Measurements from ENCODE around the gene SPG21.
A peak's percentile ranks its signal among the peaks of the same experiment; 100 is the strongest.
"Not testable (repeated sequence)": the region's sequence is repeated elsewhere in the genome, so short reads cannot be mapped to it uniquely, and the experiment has no call there.

SPG21 gene

DNA sequence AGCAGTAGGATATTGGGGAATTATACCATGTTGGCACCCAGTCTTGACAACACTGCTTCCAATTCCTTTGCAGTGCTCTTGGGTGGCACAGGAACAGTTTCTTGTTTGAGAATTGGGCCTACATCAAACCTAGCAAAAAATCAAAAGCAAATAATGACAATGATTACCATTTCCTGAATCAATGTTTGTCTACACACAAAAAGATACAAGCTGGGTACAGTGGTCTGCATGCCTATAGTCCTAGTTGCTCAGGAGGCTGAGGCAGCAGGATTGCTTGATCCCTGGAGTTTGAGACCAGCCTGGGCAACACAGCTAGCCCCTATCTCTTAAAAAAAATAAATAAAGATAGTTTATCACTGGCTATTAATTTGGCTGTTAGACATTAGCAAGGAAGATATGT, 31.8 kb upstream of the SPG21 start:
- Histone ChIP-seq H3K36me3 (ENCODE audit: insufficient read depth, low read length) (no peaks in the 10 kb centered on the region), H3K27me3 (ENCODE audit: insufficient read depth, low read length, poor library complexity, severe bottlenecking) (no peaks in the 10 kb centered on the region), H3K9me3 (ENCODE audit: insufficient read depth, low read depth, low read length) (no peaks in the 10 kb centered on the region), H2AFZ (ENCODE audit: low read length) (no peak overlapping the region), H3K79me2 (ENCODE audit: insufficient read depth, low read length) (no peaks in the 10 kb centered on the region), H3F3A (ENCODE audit: low read depth) (peaks cover under 1% of the 10 kb centered on the region; the same call in 1 of the 2 replicates), H3K9ac (ENCODE audit: low read depth, low read length, poor library complexity, severe bottlenecking) (no peak overlapping the region), H3K4me1 (ENCODE audit: insufficient read depth, low read length, poor library complexity, severe bottlenecking) (no peaks in the 10 kb centered on the region), H3K4me2 (ENCODE audit: low read depth, low read length, poor library complexity, severe bottlenecking) (no peak overlapping the region), H4K20me1 (ENCODE audit: insufficient read depth, low read length, poor library complexity, severe bottlenecking) (no peaks in the 10 kb centered on the region), H3K9me2 (replicated peaks; ENCODE audit: low read depth, low read length) (no peaks in the 10 kb centered on the region), H3K4me3 (ENCODE audit: low read length, poor library complexity, severe bottlenecking) (no peak overlapping the region)
- no peak for TF ChIP-seq EZH2phosphoT487 (IDR thresholded peaks at IDR 0.05; ENCODE audit: borderline replicate concordance)
- TF ChIP-seq, protein P1, sequence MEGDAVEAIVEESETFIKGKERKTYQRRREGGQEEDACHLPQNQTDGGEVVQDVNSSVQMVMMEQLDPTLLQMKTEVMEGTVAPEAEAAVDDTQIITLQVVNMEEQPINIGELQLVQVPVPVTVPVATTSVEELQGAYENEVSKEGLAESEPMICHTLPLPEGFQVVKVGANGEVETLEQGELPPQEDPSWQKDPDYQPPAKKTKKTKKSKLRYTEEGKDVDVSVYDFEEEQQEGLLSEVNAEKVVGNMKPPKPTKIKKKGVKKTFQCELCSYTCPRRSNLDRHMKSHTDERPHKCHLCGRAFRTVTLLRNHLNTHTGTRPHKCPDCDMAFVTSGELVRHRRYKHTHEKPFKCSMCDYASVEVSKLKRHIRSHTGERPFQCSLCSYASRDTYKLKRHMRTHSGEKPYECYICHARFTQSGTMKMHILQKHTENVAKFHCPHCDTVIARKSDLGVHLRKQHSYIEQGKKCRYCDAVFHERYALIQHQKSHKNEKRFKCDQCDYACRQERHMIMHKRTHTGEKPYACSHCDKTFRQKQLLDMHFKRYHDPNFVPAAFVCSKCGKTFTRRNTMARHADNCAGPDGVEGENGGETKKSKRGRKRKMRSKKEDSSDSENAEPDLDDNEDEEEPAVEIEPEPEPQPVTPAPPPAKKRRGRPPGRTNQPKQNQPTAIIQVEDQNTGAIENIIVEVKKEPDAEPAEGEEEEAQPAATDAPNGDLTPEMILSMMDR (conservative IDR thresholded peaks at IDR 0.05; ENCODE audit: low read length), result no peak

DNA sequence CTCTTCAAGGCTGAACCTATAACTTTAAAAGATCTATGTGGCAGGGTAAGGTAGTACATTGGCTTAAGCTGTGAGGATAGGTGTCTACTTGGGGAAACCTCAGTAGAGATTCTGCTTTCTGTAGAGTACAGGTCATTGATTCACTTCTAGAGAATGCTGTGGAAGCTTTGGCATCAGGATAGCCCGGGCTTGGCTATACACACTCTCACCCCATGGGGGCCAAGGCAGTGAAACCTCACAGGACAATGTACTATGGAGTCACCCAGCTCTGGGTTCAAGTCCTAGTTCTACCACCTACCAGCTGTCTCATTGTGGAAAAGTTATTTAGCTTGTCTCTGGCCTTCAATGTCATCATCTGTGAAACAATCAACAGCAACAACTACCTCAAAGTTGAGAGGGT, 30.7 kb upstream of the SPG21 start:
- Histone ChIP-seq H3K27me3 (ENCODE audit: insufficient read depth, low read length, poor library complexity, severe bottlenecking) (no peaks in the 10 kb centered on the region), H2AFZ (ENCODE audit: low read length) (no peak overlapping the region), H3K9ac (ENCODE audit: low read depth, low read length, poor library complexity, severe bottlenecking) (no peak overlapping the region), H3K36me3 (ENCODE audit: insufficient read depth, low read length) (peaks cover 3% of the 10 kb centered on the region; the same call in 1 of the 2 replicates), H3K4me1 (ENCODE audit: insufficient read depth, low read length, poor library complexity, severe bottlenecking) (no peaks in the 10 kb centered on the region), H3K79me2 (ENCODE audit: insufficient read depth, low read length) (no peaks in the 10 kb centered on the region), H3K9me2 (replicated peaks; ENCODE audit: low read depth, low read length) (no peaks in the 10 kb centered on the region), H3K4me2 (ENCODE audit: low read depth, low read length, poor library complexity, severe bottlenecking) (no peak overlapping the region), H4K20me1 (ENCODE audit: insufficient read depth, low read length, poor library complexity, severe bottlenecking) (no peaks in the 10 kb centered on the region), H3K9me3 (ENCODE audit: insufficient read depth, low read depth, low read length) (no peaks in the 10 kb centered on the region), H3K4me3 (ENCODE audit: low read length, poor library complexity, severe bottlenecking) (no peak overlapping the region), H3F3A (ENCODE audit: low read depth) (no peaks in the 10 kb centered on the region; the same call in 1 of the 2 replicates)
- TF ChIP-seq EZH2phosphoT487 (IDR thresholded peaks at IDR 0.05; ENCODE audit: borderline replicate concordance), result no peak
- TF ChIP-seq, protein P1 (conservative IDR thresholded peaks at IDR 0.05; ENCODE audit: low read length), result no peak

DNA sequence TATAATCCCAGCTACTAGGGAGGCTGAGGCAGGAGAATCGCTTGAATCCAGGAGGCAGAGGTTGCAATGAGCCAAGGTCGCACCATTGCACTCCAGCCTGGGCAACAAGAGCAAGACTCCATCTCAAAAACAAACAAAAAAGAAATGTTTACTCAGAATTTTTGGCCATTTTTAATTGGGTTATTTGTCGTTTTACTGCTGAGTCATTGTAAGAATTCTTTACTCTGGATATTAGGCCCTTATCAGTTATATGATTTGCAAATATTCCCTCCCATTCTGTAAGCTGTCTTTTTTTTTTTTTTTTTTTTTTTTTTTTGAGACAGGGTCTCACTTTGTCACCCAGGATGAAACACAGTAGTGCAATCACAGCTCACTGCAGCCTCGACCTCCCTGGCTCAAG, 21.5 kb upstream of the SPG21 start:
- not testable (repeated sequence) for H4K20me1 ChIP-seq (ENCODE audit: insufficient read depth, low read length, poor library complexity, severe bottlenecking); H3K4me2 ChIP-seq (ENCODE audit: low read depth, low read length, poor library complexity, severe bottlenecking); H3F3A ChIP-seq (ENCODE audit: low read depth); H3K4me1 ChIP-seq (ENCODE audit: insufficient read depth, low read length, poor library complexity, severe bottlenecking); H3K79me2 ChIP-seq (ENCODE audit: insufficient read depth, low read length); H3K9ac ChIP-seq (ENCODE audit: low read depth, low read length, poor library complexity, severe bottlenecking); H3K4me3 ChIP-seq (ENCODE audit: low read length, poor library complexity, severe bottlenecking); H3K36me3 ChIP-seq (ENCODE audit: insufficient read depth, low read length); H3K27me3 ChIP-seq (ENCODE audit: insufficient read depth, low read length, poor library complexity, severe bottlenecking); H3K9me3 ChIP-seq (ENCODE audit: insufficient read depth, low read depth, low read length); H3K9me2 ChIP-seq (replicated peaks; ENCODE audit: low read depth, low read length); H2AFZ ChIP-seq (ENCODE audit: low read length)

DNA sequence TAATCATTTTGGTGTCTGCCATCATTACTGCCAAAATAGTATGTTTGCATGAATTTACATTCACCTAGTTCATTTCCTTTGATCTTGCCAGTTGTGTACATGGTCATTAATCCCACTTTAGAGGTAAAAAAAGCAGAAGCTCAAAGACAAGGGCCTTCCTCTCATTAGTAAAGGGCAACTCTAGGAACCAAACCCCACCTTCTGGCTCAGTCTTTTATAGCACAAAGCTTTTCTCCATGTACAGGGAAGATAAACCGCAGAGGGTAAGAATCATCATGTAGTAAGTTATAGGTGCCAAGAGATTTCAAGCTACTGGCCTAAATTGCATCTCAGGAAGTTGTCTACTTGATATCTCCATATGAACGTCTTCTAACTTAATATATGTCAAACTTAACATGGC, 19.3 kb upstream of the SPG21 start:
- no peak overlapping the region for H2AFZ ChIP-seq (ENCODE audit: low read length)
- H3K4me1 ChIP-seq (ENCODE audit: insufficient read depth, low read length, poor library complexity, severe bottlenecking), result no peaks in the 10 kb centered on the region
- H3K9me3 ChIP-seq (ENCODE audit: insufficient read depth, low read depth, low read length), result peaks cover 6% of the 10 kb centered on the region; the same call in 1 of the 2 replicates
- H4K20me1 ChIP-seq (ENCODE audit: insufficient read depth, low read length, poor library complexity, severe bottlenecking), result no peaks in the 10 kb centered on the region
- no peaks in the 10 kb centered on the region for H3K9me2 ChIP-seq (replicated peaks; ENCODE audit: low read depth, low read length)
- TF ChIP-seq, protein P1 (conservative IDR thresholded peaks at IDR 0.05; ENCODE audit: low read length), result peak; percentile 44
- TF ChIP-seq EZH2phosphoT487 (IDR thresholded peaks at IDR 0.05; ENCODE audit: borderline replicate concordance), result no peak
- peaks cover 6% of the 10 kb centered on the region; the same call in 1 of the 2 replicates for H3K36me3 ChIP-seq (ENCODE audit: insufficient read depth, low read length)
- H3K4me3 ChIP-seq (ENCODE audit: low read length, poor library complexity, severe bottlenecking), result no peak overlapping the region
- no peaks in the 10 kb centered on the region for H3K79me2 ChIP-seq (ENCODE audit: insufficient read depth, low read length)
- H3F3A ChIP-seq (ENCODE audit: low read depth), result no peaks in the 10 kb centered on the region
- no peak overlapping the region for H3K4me2 ChIP-seq (ENCODE audit: low read depth, low read length, poor library complexity, severe bottlenecking)
- no peak overlapping the region for H3K9ac ChIP-seq (ENCODE audit: low read depth, low read length, poor library complexity, severe bottlenecking)
- no peaks in the 10 kb centered on the region for H3K27me3 ChIP-seq (ENCODE audit: insufficient read depth, low read length, poor library complexity, severe bottlenecking)
